HG03565 (cell line): ENCODE measurements around the gene SUCLG2.

Experiments
- ATAC-seq: cut with Tn5 transposase; IDR thresholded peaks from one replicate; pipeline ENCODE4 v1.9.1; 2021; ENCODE audit warnings: mild to moderate bottlenecking, moderate library complexity; ENCODE audit not compliant: unreplicated experiment

The SUCLG2 gene

GRCh38 chr3:67335813-67336212 is 318.6 kb downstream of the SUCLG2 start:
- ATAC-seq, result no peak

DNA sequence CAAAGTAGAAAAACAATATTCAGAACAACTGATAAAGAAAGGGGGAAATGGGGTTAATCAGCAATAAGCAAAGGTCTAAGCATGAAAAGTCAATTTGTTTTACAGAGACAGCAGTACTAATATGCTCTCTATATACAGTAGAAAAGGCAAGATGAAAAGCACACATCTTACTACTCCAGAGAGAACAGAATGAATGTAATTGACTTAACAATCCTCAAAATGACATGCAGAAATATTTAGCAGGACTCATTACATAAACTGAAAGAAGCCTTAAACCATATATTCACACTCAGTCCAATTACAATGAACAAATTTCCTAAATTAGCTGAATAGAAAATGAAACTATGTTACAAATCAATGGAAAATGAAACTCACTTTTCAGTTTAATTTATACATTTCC is 319.8 kb downstream of the SUCLG2 start:
- ATAC-seq, result no peak

DNA sequence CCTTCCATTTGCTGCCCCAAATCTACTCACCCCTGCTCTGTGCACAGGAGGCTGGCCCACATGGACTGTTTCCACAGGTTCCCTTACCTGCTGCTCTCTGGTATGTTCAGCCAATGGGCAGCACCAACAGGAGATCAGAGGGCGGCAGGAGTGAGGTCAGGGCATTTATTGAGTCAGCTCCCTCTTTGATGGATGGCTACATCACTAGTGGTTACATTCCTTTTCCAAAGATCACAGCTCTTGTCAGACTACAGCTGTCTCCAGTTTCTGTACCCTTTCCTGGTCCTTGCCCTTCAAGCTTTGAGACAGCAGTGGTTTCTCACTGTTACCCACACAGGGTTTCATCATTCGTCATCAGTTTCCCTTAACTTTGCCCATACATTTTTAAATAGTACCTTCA is 325.1 kb downstream of the SUCLG2 start:
- ATAC-seq, result no peak

- no peak for ATAC-seq
Measured at GRCh38 chr3:67327582-67327981, 326.8 kb downstream of the SUCLG2 start.

- no peak for ATAC-seq
Measured at GRCh38 chr3:67325231-67325630, 329.2 kb downstream of the SUCLG2 start.
